ENCODE measurements around the gene GPS2. TPM values are rescaled to one million over a fixed set of nuclear protein-coding genes. Genes with fewer than 3 reads are reported as not detected.
A peak's percentile ranks its signal among the peaks of the same experiment; 100 is the strongest.
"Not testable (repeated sequence)": the region's sequence is repeated elsewhere in the genome, so short reads cannot be mapped to it uniquely, and the experiment has no call there.

The GPS2 gene
- total RNA-seq, 1 experiment from 2014 or later: 62.6 TPM

DNA sequence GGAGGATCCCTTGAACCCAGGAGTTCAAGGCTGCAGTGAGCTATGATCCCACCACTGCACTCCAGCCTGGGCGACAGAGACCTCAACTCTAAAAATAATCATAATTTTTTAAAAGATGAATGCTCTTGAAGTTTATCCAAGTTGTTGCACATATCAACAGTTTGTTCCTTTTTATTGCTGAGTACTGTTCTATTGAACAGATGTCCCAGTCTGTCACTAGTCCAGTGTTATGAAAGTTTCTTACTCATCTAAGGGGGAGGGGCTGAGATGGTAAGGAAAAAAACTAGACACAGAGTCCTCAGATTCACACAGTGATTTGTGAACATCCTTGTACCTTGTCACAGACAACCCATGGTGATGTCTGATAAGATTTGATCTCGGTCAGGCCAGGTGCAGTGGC is 25.0 kb upstream of the GPS2 start:
- WGBS (ENCODE audit: extremely low coverage, insufficient read length, low lambda C conversion rate): no CpG with 5 or more reads among the region's 2 CpGs
- H3K9me3 Mint-ChIP-seq: no peaks in the 10 kb centered on the region
- peaks cover 0 to 2% (median 0%) of the 10 kb centered on the region in 3 experiments; a peak in 2 of 7 replicates for H3K36me3 Mint-ChIP-seq (ENCODE audit: insufficient read depth in 1 of 3, low read depth in 3 of 3)

DNA sequence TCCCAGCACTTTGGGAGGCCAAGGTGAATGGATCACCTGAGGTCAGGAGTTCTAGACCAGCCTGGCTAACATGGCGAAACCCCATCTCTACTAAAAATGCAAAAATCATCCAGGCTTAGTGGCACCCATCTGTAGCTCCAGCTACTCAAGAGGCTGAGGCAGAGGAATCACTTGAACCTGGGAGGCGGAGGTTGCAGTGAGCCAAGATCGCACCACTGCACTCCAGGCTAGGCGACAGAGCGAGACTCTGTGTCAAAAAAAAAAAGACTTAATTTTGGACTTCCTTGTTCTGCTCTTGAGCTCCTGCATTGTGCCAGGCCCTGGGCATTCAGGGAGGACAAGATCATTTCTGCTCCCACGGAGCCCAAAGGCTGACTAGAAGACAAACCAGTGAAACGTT is 22.4 kb upstream of the GPS2 start:
- not testable (repeated sequence) for H2AK5ac ChIP-seq (ENCODE audit: insufficient read length, low read length); H4K20me1 ChIP-seq (ENCODE audit: control insufficient read depth, insufficient read depth, insufficient read length); H3K27me3 Mint-ChIP-seq (ENCODE audit: low read depth); H4K8ac ChIP-seq (replicated peaks; ENCODE audit: insufficient read length, low read depth, low read length); H2AFZ ChIP-seq (ENCODE audit: low read length); H2BK15ac ChIP-seq (ENCODE audit: low read depth, low read length); H4K91ac ChIP-seq (ENCODE audit: insufficient read length, low read depth, low read length); H3K56ac ChIP-seq (ENCODE audit: insufficient read length, low read depth, low read length); H3K18ac ChIP-seq (ENCODE audit: insufficient read length, low read depth, low read length); H3K4me1 ChIP-seq (ENCODE audit: insufficient read depth, low read length); H4K5ac ChIP-seq (ENCODE audit: insufficient read length, low read depth, low read length); DNase-seq; H2BK12ac ChIP-seq (ENCODE audit: insufficient read length, low read depth, low read length); H3K27me3 ChIP-seq (ENCODE audit: insufficient read depth, low read length); H3K14ac ChIP-seq (ENCODE audit: insufficient read depth, low read length); H3T11ph ChIP-seq (ENCODE audit: low read length); H2BK20ac ChIP-seq (ENCODE audit: low read depth, low read length, poor library complexity, severe bottlenecking); H3K79me2 ChIP-seq (ENCODE audit: insufficient read depth, low read length); H3K23me2 ChIP-seq (ENCODE audit: insufficient read length, low read depth, low read length, poor library complexity, severe bottlenecking); H2BK5ac ChIP-seq (ENCODE audit: insufficient read length, low read length); H2BK120ac ChIP-seq (ENCODE audit: low read depth, low read length, poor library complexity, severe bottlenecking); H3K9ac ChIP-seq (ENCODE audit: extremely low read depth, insufficient read length, low read length); H3K4ac ChIP-seq (ENCODE audit: low read depth, low read length); H3K79me1 ChIP-seq (ENCODE audit: insufficient read depth, low read depth, low read length, poor library complexity, severe bottlenecking); H3K27ac ChIP-seq (ENCODE audit: insufficient read length, low read depth, low read length); H3K23ac ChIP-seq (ENCODE audit: insufficient read length, low read depth, low read length); H3K36me3 Mint-ChIP-seq (ENCODE audit: insufficient read depth in 1 of 3, low read depth in 3 of 3); H3K9me3 Mint-ChIP-seq; H3K9me3 ChIP-seq (ENCODE audit: control insufficient read depth, low read depth, low read length)
- H3K4me3 Mint-ChIP-seq: peak overlapping the region in 1 of 2 experiments; percentile 63; a peak in 1 of 5 replicates
- peaks cover 15 to 29% of the 10 kb centered on the region in 2 experiments for H3K4me1 Mint-ChIP-seq
- H3K27ac Mint-ChIP-seq: peak overlapping the region; percentile 28 to 89 (median 76); a peak in 4 of 7 replicates
- WGBS (ENCODE audit: extremely low coverage, insufficient read length, low lambda C conversion rate): no CpG with 5 or more reads among the region's 7 CpGs
- H3K4me2 ChIP-seq (ENCODE audit: insufficient read depth, insufficient read length, low read length): peak overlapping the region; percentile 25

More for the DNA sequence above, 25.0 kb upstream of the GPS2 start:
- Mint-ChIP-seq H3K4me1 (peaks cover 12 to 26% of the 10 kb centered on the region in 2 experiments), H3K27ac (no peak overlapping the region), H3K4me3 (no peak overlapping the region), H3K27me3 (ENCODE audit: low read depth) (no peaks in the 10 kb centered on the region; the same call in 1 of the 2 replicates)
- H3K79me2 ChIP-seq (ENCODE audit: insufficient read depth, low read length): no peaks in the 10 kb centered on the region
- no peak overlapping the region for H3K14ac ChIP-seq (ENCODE audit: insufficient read depth, low read length)
- no peak overlapping the region for H2BK15ac ChIP-seq (ENCODE audit: low read depth, low read length)
- H3K27ac ChIP-seq (ENCODE audit: insufficient read length, low read depth, low read length): no peak overlapping the region
- H3K79me1 ChIP-seq (ENCODE audit: insufficient read depth, low read depth, low read length, poor library complexity, severe bottlenecking): no peaks in the 10 kb centered on the region
- no peak for TF ChIP-seq CTCF (conservative IDR thresholded peaks at IDR 0.05)
- no peak overlapping the region for H2AK5ac ChIP-seq (ENCODE audit: insufficient read length, low read length)
- H3K4me2 ChIP-seq (ENCODE audit: insufficient read depth, insufficient read length, low read length): no peak overlapping the region
- H2BK12ac ChIP-seq (ENCODE audit: insufficient read length, low read depth, low read length): no peak overlapping the region
- H4K5ac ChIP-seq (ENCODE audit: insufficient read length, low read depth, low read length): no peak overlapping the region
- no peak overlapping the region for H3K4ac ChIP-seq (ENCODE audit: low read depth, low read length)
- H3T11ph ChIP-seq (ENCODE audit: low read length): no peak overlapping the region
- H4K20me1 ChIP-seq (ENCODE audit: control insufficient read depth, insufficient read depth, insufficient read length): no peaks in the 10 kb centered on the region
- no peak overlapping the region for H2BK120ac ChIP-seq (ENCODE audit: low read depth, low read length, poor library complexity, severe bottlenecking)
- no peaks in the 10 kb centered on the region for H3K23me2 ChIP-seq (ENCODE audit: insufficient read length, low read depth, low read length, poor library complexity, severe bottlenecking)
- H3K9ac ChIP-seq (ENCODE audit: extremely low read depth, insufficient read length, low read length): no peak overlapping the region
- no peak overlapping the region for H2BK5ac ChIP-seq (ENCODE audit: insufficient read length, low read length)
- no peak overlapping the region for H3K18ac ChIP-seq (ENCODE audit: insufficient read length, low read depth, low read length)
- DNase-seq: no peak
- H4K91ac ChIP-seq (ENCODE audit: insufficient read length, low read depth, low read length): no peak overlapping the region
- peaks cover 4% of the 10 kb centered on the region; the same call in 1 of the 2 replicates for H3K4me1 ChIP-seq (ENCODE audit: insufficient read depth, low read length)
- no peak overlapping the region for H3K23ac ChIP-seq (ENCODE audit: insufficient read length, low read depth, low read length)
- H2AFZ ChIP-seq (ENCODE audit: low read length): no peak overlapping the region
- no peaks in the 10 kb centered on the region for H3K9me3 ChIP-seq (ENCODE audit: control insufficient read depth, low read depth, low read length)
- H4K8ac ChIP-seq (replicated peaks; ENCODE audit: insufficient read length, low read depth, low read length): no peak overlapping the region
- no peaks in the 10 kb centered on the region for H3K27me3 ChIP-seq (ENCODE audit: insufficient read depth, low read length)
- no peak overlapping the region for H3K56ac ChIP-seq (ENCODE audit: insufficient read length, low read depth, low read length)
- H2BK20ac ChIP-seq (ENCODE audit: low read depth, low read length, poor library complexity, severe bottlenecking): no peak overlapping the region

Measured in H9 (cell line).